Tibial nerve (tissue), 3 donors: Measurements from ENCODE around the gene AGPAT1.

ENCODE experiments used
- EP300 ChIP-seq, 2 donors: sonication (generic); formaldehyde crosslinking; IDR thresholded peaks; one replicate each; pipeline ENCODE4 v1.6.1; 2017; ENCODE audit warnings: antibody characterized with exemption in 2 of 2, mild to moderate bottlenecking in 1 of 2
- POLR2A ChIP-seq, 2 donors: fragments of 450-650 bp; IDR thresholded peaks; one replicate each; pipeline ENCODE4 v1.6.1; 2017; ENCODE audit warnings: antibody characterized with exemption in 2 of 2, mild to moderate bottlenecking in 2 of 2, moderate library complexity in 2 of 2

GRCh38 chr6:32222333-32223230 is 46.7 kb upstream of the AGPAT1 start:
- no peak for TF ChIP-seq EP300 (IDR thresholded peaks at IDR 0.05)
- no peak for TF ChIP-seq POLR2A (IDR thresholded peaks at IDR 0.05)
